ENCODE data around the gene XPC. TPM values are rescaled to one million over a fixed set of nuclear protein-coding genes. Genes with fewer than 3 reads are reported as not detected.

Gene XPC
- total and polyA plus RNA-seq, 2 of the 8 experiments (the other 6 are each of a cell fraction or from before 2014, with no cell fraction given): 8.8 to 27.3 TPM

DNA sequence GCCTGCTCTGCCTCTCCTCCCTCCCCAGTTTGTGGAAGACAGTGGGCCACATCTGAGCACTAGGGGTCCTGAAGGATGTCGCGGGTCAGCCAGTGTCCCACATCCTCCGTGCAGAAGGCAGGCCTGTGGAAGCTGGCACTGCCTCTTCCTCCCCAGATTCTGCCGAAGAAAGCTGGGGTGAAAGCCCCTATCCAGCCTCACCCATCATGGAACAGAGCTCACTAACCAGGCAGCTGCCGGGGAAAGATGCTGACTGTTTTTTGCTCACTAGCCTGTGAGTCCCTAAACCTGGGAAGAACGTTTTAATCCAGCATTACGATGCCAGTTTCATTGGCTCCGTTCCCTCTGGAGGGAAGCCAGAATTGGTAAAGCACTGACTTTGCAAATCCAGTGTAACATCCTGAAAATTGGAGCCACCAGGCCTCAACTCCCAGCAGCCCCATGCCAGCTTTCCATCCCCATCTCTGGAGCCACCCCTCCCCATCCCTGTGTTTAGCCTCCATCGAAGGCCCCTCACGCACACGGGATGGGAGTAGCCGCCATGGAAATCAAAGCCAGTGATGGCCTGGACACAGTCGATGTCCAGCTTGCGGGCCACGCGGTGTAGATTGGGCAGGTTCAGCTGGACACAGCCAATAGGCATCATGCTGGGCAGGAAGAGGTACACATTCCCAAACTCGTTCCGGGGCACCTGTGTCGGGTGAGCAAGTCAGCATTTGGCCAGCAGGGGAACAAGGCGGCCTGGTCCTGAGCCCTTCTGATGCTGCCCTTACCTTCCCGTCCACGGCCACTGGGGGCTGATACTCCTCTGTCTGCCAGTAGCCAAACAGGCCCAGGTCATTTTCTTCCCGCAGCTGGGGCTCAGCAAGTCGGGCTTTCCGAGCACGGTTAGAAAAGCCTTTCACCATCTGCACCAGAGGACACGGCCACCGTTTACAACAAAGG, 30.1 kb downstream of the XPC start:
- DNase-seq (ENCODE audit: low read depth in 1 of 2, low spot score in 2 of 2) (peak in 1 of 2 experiments; percentile 81), FAIRE-seq (peak; percentile 55)
- H4K20me1 ChIP-seq (replicated peaks in 1 of 2; ENCODE audit: control insufficient read depth in 1 of 2, insufficient read depth in 2 of 2, low read length in 2 of 2): peaks cover 8 to 9% of the 10 kb centered on the region in 2 experiments
- no peaks in the 10 kb centered on the region for H3K79me2 ChIP-seq (ENCODE audit: control insufficient read depth in 1 of 2, insufficient read depth in 2 of 2, low read length in 2 of 2)
- H2BK15ac ChIP-seq (ENCODE audit: low read length): no peak overlapping the region
- peak overlapping the region; percentile 66 for H2BK5ac ChIP-seq (ENCODE audit: low read depth, low read length)
- 0 out of 4 replicates have a peak overlapping the region, but pooled peaks of 1 of the 2 experiments have one; percentile 36 for H3K4me2 ChIP-seq (ENCODE audit: insufficient read depth in 1 of 2, low read depth in 2 of 2, low read length in 2 of 2)
- no peak overlapping the region; the same call in none of the 2 replicates for H4K8ac ChIP-seq (ENCODE audit: extremely low read depth, insufficient read depth, low read length)
- H3K23ac ChIP-seq (ENCODE audit: insufficient read length): no peak overlapping the region
- H3K9ac ChIP-seq (replicated peaks in 1 of 4; ENCODE audit: extremely low read depth in 1 of 4, low read depth in 3 of 4, low read length in 3 of 4): no peak overlapping the region
- peaks cover 0 to 12% (median 7%) of the 10 kb centered on the region in 4 experiments; a peak in 5 of 8 replicates for H3K36me3 ChIP-seq (ENCODE audit: control insufficient read depth in 2 of 4, insufficient read depth in 4 of 4, low read length in 3 of 4)
- no peaks in the 10 kb centered on the region for H3K23me2 ChIP-seq (ENCODE audit: low read depth, low read length)
- 76% methylated on average over 27 of the region's 28 CpGs; no CpG with 5 or more reads in 1 of the 2 experiments for WGBS, 2 experiments (ENCODE audit: extremely low coverage in 1 of 2, insufficient coverage in 1 of 2, insufficient read length in 1 of 2, insufficient replicate concordance in 2 of 2, low coverage in 1 of 2, low lambda C conversion rate in 2 of 2, missing lambda C conversion rate in 1 of 2)
- CTCF ChIA-PET (ENCODE audit: partially characterized antibody): interaction anchor here (0.6 to 3.6 kb wide), 17 partner anchors 9 to 360 kb away, joined by 3 to 24 read pairs (median 4); partner anchors contain the start of genes CHCHD4 and TMEM43
- 0 out of 2 replicates have a peak overlapping the region, but pooled peaks have one; percentile 22 for H3K27ac ChIP-seq (ENCODE audit: low read depth, low read length)
- H3K79me1 ChIP-seq (ENCODE audit: low read depth, low read length): no peaks in the 10 kb centered on the region
- no peak overlapping the region for H4K91ac ChIP-seq (replicated peaks; ENCODE audit: insufficient read length, low read length)
- H3K14ac ChIP-seq (ENCODE audit: insufficient read length): no peak overlapping the region
- peak overlapping the region; percentile 69 for H2BK12ac ChIP-seq (ENCODE audit: low read depth, low read length)
- H2BK20ac ChIP-seq (ENCODE audit: low read length): no peak overlapping the region
- no peak overlapping the region for H2BK120ac ChIP-seq (replicated peaks; ENCODE audit: low read depth, low read length)
- H2AFZ ChIP-seq (ENCODE audit: low read length): no peak overlapping the region
- H3K27me3 ChIP-seq (replicated peaks in 1 of 4; ENCODE audit: control insufficient read depth in 3 of 4, extremely low read depth in 1 of 4, insufficient read depth in 3 of 4, low read length in 3 of 4): no peaks in the 10 kb centered on the region
- POLR2A ChIA-PET (ENCODE audit: partially characterized antibody): interaction anchor here (0.6 to 3.1 kb wide), 5 partner anchors 9 to 1026 kb away, joined by 3 to 17 read pairs (median 4); partner anchors contain the start of genes CHCHD4, LSM3, TMEM43 and XPC
- no peak overlapping the region for H2AK5ac ChIP-seq (ENCODE audit: low read depth, low read length)
- peak overlapping the region; percentile 51; the same call in 1 of the 2 replicates for H3K18ac ChIP-seq (ENCODE audit: extremely low read depth, low read length)
- H3K4me3 ChIP-seq (ENCODE audit: extremely low read depth in 1 of 4, insufficient read depth in 2 of 4, low read depth in 3 of 4, low read length in 4 of 4): no peak overlapping the region
- H3K56ac ChIP-seq (replicated peaks; ENCODE audit: insufficient read length, low read depth, low read length): no peak overlapping the region
- no peak overlapping the region for H4K5ac ChIP-seq (ENCODE audit: insufficient read length, low read depth, low read length)
- H3K4ac ChIP-seq (replicated peaks; ENCODE audit: insufficient read length, low read depth, low read length): no peak overlapping the region
- H3K4me1 ChIP-seq (replicated peaks in 1 of 4; ENCODE audit: control insufficient read depth in 3 of 4, insufficient read depth in 4 of 4, low read length in 3 of 4): peaks cover 0 to 14% (median 9%) of the 10 kb centered on the region in 4 experiments; a peak in 6 of 7 replicates
- no peaks in the 10 kb centered on the region for H3K9me3 ChIP-seq (ENCODE audit: insufficient read depth in 2 of 2, low read depth in 1 of 2, low read length in 1 of 2)
- TF ChIP-seq CREB1 (IDR thresholded peaks at IDR 0.05) (0 out of 2 replicates have a peak, but pooled peaks have one; percentile 19), POLR2AphosphoS5 (IDR thresholded peaks at IDR 0.05; ENCODE audit: low read depth, low read length) (peak; percentile 59), GABPA (IDR thresholded peaks at IDR 0.05; ENCODE audit: borderline replicate concordance, insufficient read depth, low read length) (0 out of 2 replicates have a peak, but pooled peaks have one; percentile 57), KDM4A (IDR thresholded peaks at IDR 0.05; ENCODE audit: low read depth, low read length, severe bottlenecking) (no peak), SP1 (IDR thresholded peaks at IDR 0.05; ENCODE audit: low read depth, low read length) (0 out of 2 replicates have a peak, but pooled peaks have one; percentile 10), EZH2 (IDR thresholded peaks at IDR 0.05; ENCODE audit: low read depth, low read length, severe bottlenecking) (no peak), TBP (IDR thresholded peaks at IDR 0.05; ENCODE audit: low read depth, low read length) (0 out of 2 replicates have a peak, but pooled peaks have one; percentile 47)
- TF ChIP-seq, protein P1, sequence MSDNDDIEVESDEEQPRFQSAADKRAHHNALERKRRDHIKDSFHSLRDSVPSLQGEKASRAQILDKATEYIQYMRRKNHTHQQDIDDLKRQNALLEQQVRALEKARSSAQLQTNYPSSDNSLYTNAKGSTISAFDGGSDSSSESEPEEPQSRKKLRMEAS (IDR thresholded peaks at IDR 0.05): no peak

Measured in H1 (cell line).